ENCODE results near the gene TRMT61A. TPM values are rescaled to one million over a fixed set of nuclear protein-coding genes. Genes with fewer than 3 reads are reported as not detected.

The TRMT61A gene
- total and polyA plus RNA-seq, 2 of the 13 experiments (the other 11 are each of a cell fraction or from before 2014, with no cell fraction given), result 6.5 to 13.6 TPM

- ATAC-seq, result peak; percentile 98
- H3K4me3 ChIP-seq (replicated peaks in 1 of 3; ENCODE audit: insufficient read depth in 1 of 3, low read depth in 2 of 3, low read length in 3 of 3), result no peak overlapping the region
- peak; percentile 15 for FAIRE-seq
- peak; percentile 72 for DNase-seq (ENCODE audit: low spot score)
- H3K4me2 ChIP-seq (ENCODE audit: low read depth, low read length), result no peak overlapping the region
- no peaks in the 10 kb centered on the region for H3K27me3 ChIP-seq (ENCODE audit: control insufficient read depth in 1 of 2, insufficient read depth in 2 of 2, low read length in 2 of 2)
- no peaks in the 10 kb centered on the region for H4K20me1 ChIP-seq (ENCODE audit: insufficient read depth, low read length)
- H3K9me3 ChIP-seq (ENCODE audit: low read length), result no peaks in the 10 kb centered on the region
- H3K27ac ChIP-seq (ENCODE audit: extremely low read length, insufficient read depth, low read length), result no peak overlapping the region
- H3K4me1 ChIP-seq (ENCODE audit: insufficient read depth, low read length), result peaks cover 8% of the 10 kb centered on the region
- ChIA-PET POLR2A (no interaction called here), CTCF (ENCODE audit: low intra/inter-chr PET ratio, low total read pairs) (interaction anchor here (0.6 to 2.0 kb wide), 5 partner anchors 18 to 50 kb away, joined by 3 to 31 read pairs (median 3); no protein-coding TSS in a partner anchor)
- peaks cover 23 to 58% of the 10 kb centered on the region in 2 experiments for H3K36me3 ChIP-seq (replicated peaks in 1 of 2; ENCODE audit: control insufficient read depth in 1 of 2, insufficient read depth in 2 of 2, low read length in 2 of 2)
- BruUV-seq (replicated peaks), result no TSS peak
- H3K9ac ChIP-seq (ENCODE audit: insufficient read depth, low read depth, low read length), result no peak overlapping the region
- WGBS (ENCODE audit: low lambda C conversion rate), result 49% methylated on average over 17 of the region's 17 CpGs
- intact Hi-C loops (cut with micrococcal nuclease; ENCODE audit: unreplicated experiment), result loop anchor here (1.0 to 5.0 kb wide), 2 partner anchors 46 to 1193 kb away; partner anchors contain the start of gene MOK
- in situ Hi-C loops (cut with HindIII; ENCODE audit: extremely low pct_ligation_motif_present, low pct_unique_long_range_greater_than_20kb), result loop anchor here (5.0 kb wide), 1 partner anchor 47 kb away; no protein-coding TSS in a partner anchor
- H2AFZ ChIP-seq (ENCODE audit: low read length), result no peak overlapping the region
- H3K79me2 ChIP-seq (ENCODE audit: insufficient read depth, low read length), result no peaks in the 10 kb centered on the region
- no peak for TF ChIP-seq TFDP1 (CRISPR knock-in tag; IDR thresholded peaks at IDR 0.05; ENCODE audit: borderline replicate concordance)
- TF ChIP-seq ZC3H13 (CRISPR knock-in tag; IDR thresholded peaks at IDR 0.05), result no peak
- TF ChIP-seq ZNF512 (CRISPR knock-in tag; IDR thresholded peaks at IDR 0.05), result no peak
- no peak for TF ChIP-seq FOXA1 (IDR thresholded peaks at IDR 0.05)
- TF ChIP-seq FOXA1 (CRISPR knock-in tag; IDR thresholded peaks at IDR 0.05), result no peak
- TF ChIP-seq ZNF18 (CRISPR knock-in tag; IDR thresholded peaks at IDR 0.05; ENCODE audit: insufficient replicate concordance), result no peak
- no peak for TF ChIP-seq ZNF639 (CRISPR knock-in tag; conservative IDR thresholded peaks at IDR 0.05)
- TF ChIP-seq ZNF512B (CRISPR knock-in tag; IDR thresholded peaks at IDR 0.05; ENCODE audit: borderline replicate concordance), result no peak
- no peak for TF ChIP-seq MYNN (CRISPR knock-in tag; IDR thresholded peaks at IDR 0.05; ENCODE audit: low read depth)
- peak; percentile 79 for TF ChIP-seq RAD21 (CRISPR knock-in tag; IDR thresholded peaks at IDR 0.05)
- no peak for TF ChIP-seq ZNF781 (CRISPR knock-in tag; IDR thresholded peaks at IDR 0.05; ENCODE audit: borderline replicate concordance, not compliant biosample characterization)
- TF ChIP-seq ZNF724P (CRISPR knock-in tag; IDR thresholded peaks at IDR 0.05; ENCODE audit: borderline replicate concordance), result no peak
Measured at GRCh38 chr14:103500148-103500990, 28.6 kb upstream of the TRMT61A start.
